GM21423 (cell line): ENCODE measurements around the gene BAIAP2.

Source experiments
- ATAC-seq: cut with Tn5 transposase; IDR thresholded peaks from one replicate; pipeline ENCODE4 v1.9.1; 2021; ENCODE audit warnings: mild to moderate bottlenecking, moderate library complexity; ENCODE audit not compliant: unreplicated experiment

Gene BAIAP2, protein sequence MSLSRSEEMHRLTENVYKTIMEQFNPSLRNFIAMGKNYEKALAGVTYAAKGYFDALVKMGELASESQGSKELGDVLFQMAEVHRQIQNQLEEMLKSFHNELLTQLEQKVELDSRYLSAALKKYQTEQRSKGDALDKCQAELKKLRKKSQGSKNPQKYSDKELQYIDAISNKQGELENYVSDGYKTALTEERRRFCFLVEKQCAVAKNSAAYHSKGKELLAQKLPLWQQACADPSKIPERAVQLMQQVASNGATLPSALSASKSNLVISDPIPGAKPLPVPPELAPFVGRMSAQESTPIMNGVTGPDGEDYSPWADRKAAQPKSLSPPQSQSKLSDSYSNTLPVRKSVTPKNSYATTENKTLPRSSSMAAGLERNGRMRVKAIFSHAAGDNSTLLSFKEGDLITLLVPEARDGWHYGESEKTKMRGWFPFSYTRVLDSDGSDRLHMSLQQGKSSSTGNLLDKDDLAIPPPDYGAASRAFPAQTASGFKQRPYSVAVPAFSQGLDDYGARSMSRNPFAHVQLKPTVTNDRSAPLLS

DNA sequence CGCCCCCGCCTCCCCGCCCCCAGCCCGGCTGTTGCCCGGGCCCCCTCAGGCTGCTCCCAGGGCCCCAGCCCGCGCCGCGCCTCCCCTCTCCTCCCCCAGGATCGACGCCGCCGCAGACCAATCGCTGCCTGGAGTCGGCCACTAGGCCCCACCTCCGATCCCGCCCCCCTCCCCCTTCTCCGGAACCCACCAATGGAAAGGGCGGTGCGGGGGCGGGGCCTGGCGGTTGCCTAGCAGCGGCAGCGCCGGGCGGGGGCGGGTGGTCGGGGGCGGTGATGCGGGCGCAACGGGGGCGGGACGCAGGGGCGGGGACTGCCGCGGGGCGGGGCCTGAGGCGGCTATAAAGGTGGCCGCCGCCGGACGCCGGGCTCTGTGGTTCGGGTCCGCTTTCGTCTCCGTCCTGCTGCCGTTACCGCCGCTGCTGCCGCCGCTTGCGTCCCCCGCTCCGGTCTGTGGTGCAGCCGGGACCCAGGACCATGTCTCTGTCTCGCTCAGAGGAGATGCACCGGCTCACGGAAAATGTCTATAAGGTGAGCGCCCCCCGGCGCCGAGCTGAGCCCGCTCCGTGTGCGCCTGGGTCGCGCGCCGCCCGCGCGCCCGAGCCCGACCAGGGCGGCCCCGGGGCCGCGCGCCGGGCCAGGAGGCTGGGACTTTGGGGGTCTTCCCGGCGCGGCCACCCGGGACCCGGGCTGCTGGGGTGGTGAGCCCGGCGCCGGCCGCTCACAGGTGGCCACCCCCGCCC is at the start of gene BAIAP2:
Gene BAIAP2 (plus strand): TSS at position 373 of the 742 bp plus-strand sequence. CDS start 104 bp downstream, at position 477.
- ATAC-seq: peak; percentile 73

DNA sequence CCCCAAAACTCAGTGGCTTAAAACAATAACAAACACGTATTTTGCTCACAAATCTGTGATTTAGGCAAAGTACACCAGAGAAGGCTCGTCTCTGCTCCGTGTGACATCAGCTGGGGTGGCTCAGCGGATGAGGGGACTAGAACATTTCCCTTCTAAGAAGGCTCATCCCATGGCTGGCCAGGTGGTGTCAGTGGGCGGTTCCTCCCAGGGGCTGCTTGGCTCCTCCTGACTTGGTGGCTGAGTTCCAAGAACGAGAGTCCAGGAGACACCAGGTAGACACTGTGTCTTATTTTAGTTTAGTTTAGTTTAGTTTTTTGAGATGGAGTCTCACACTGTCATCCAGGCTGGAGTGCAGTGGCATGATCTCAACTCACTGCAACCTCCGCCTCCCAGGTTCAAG is 48.9 kb upstream of the BAIAP2 start:
- no peak for ATAC-seq

DNA sequence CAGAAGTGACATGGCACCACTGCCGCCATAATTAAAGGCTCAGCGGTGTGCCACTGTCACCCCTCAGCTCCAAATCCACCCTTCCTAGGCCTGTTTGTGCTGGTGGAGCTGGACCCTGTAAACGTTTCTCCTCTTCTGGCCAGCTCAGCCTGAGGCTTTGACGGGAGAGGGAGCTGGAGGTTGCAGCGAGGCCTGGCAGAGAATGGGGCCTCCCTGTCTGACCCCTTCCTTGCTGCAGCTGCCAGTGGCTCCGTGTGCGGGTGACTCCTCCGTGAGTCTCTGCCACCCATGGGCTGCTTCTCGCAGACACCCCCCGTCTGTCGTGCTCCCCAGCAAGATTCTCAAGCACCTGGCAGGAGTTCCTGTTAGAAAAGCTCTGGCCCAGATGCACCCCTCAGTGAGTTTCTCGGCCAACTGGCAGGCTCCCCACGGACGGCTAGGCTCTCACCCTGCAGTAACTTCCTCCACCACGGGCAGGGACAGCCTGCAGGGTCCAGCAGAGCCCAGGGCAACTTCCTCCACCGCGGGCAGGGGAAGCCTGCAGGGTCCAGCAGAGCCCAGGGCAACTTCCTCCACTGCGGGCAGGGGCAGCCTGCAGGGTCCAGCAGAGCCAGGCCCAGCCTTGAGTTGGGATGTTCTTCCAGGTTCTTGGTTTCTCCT is 48.0 kb upstream of the BAIAP2 start:
- no peak for ATAC-seq

DNA sequence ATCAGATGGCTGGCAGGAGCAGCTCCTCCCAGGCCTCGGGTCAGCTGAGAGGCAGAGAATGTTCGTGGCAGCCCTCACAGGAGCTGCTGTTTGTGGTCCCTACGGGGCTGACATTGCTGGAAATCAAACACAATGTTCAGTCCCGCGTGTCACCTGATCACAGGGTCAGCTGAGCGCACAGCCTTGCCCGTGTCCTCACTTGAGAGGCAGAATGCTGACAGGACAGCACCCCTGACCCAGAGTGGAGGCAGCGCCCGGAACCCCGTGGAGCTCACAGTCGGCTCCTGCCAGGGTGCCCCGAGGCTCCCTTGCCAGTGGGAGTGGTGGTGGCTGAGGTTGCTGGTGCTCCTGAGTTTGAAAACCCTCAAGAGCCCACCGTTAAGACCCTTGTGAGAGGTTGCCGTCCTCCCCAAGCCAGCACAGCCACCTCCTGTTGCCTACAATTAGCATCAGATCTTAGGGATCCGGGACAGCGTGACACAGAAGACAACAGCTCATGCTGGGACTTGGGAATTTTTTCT is 47.0 kb upstream of the BAIAP2 start:
- no peak for ATAC-seq

DNA sequence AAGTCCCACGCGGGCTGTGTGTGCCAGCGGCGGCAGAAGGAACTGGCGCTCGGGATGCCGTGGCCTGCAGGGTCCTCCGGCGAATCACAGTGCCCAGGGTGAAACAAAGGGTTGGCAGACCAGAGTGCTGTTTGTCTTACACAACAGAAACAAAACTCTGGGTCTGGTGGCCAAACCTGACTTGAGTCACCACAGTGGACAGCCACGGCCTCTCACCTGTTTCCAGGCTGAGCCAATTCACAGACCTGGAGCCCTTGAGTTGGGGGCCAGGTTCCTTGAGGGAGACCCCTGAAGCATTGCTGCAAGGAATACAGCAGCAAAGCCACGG is 45.4 kb upstream of the BAIAP2 start:
- ATAC-seq: no peak

DNA sequence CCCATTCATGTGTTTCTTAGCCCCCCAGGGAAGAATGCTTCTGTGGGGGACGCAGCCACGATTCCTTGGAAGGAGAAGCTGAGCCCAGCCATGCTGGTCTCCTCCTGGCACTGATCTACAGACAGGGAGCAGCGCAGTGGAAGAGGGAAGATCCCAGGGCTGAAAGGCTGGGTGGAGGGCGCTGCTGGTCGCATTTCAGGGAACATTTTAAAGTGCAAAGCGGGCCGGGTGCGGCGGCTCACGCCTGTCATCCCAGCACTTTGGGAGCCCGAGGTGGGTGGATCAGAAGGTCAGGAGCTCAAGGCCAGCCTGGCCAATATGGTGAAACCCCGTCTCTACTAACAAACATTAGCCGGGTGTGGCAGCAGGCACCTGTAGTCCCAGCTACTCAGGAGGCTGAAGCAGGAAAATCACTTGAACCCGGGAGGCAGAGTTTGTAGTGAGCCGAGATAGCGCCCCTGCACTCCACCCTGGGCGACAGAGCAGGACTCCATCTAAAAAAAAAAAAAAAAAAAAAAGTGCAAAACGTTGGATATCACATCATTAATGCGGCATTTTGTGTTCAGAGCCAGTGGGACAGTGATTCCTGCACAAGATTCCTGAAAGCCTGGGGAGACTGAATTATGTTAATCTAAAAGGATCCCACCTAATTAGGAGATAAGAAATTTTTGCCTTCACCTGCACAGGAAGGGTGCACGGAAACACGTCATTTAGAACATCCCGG is 43.9 kb upstream of the BAIAP2 start:
- ATAC-seq: no peak

DNA sequence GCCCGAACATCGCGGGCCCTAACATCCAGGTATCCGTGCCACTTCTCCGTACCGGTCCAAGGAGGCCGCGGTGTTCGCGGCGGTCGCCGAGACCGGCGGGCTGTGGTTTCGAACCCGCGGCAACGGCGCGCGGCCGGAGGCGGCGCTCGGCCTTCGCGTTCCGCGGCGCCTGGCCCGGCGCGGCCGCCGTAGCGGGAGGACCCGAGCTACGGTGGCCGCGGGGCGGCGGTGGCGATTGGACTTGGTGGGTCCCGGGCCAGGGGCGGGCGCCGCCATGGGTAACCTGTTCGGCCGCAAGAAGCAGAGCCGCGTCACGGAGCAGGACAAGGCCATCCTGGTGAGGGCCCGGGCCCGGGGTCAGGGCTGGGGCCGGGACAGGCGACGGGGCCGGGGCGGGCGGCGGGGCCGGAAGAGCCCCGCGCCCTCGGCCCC is 43.3 kb upstream of the BAIAP2 start, which contains the start of gene CHMP6:
Gene CHMP6 (plus strand): TSS at position 197 of the 432 bp plus-strand sequence. CDS start 78 bp downstream, at position 275.
- ATAC-seq: peak; percentile 48

DNA sequence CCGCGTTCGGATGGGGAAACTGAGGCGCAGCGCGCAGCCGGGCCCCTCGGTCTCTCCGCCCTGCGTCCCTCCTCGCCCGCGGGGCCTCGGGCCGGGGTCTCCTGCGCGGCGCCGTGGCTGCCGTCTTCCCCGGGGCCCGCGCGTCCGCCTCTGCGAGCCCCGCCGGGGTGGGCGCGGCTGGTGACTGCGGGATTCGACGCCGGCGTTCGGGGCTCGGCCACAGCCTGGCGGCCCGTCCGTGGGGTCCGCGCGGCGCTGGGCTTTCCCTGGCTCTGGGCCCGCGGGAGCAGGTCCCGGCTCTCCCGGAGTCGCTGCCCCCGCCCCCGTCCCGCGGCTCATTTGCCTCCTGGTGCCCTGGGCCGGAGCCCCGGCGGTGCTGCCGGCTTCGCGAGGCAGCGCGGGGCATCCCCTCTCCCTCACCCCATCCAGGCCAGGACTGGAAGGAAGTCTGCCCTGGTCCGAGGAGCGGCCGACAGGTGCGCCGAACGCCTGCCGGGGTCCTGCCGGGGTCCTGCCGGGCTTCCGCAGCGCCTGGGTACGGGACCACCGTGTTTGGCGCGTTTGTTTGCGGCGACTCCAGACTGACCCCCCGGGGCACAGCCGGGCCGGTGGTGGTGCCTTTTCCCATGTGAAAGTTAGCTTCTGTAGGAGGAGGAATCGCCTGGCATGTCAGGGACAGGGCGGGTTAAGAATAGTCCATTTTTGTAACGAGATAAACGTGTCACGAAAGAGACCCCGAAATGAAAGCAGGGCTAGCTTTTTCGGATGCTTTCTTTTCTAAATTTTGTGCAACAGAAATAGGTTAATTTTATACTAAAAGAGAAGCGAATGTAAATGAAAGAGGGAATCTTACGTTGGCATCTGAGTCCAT is 42.6 kb upstream of the BAIAP2 start:
- ATAC-seq: peak; percentile 14

DNA sequence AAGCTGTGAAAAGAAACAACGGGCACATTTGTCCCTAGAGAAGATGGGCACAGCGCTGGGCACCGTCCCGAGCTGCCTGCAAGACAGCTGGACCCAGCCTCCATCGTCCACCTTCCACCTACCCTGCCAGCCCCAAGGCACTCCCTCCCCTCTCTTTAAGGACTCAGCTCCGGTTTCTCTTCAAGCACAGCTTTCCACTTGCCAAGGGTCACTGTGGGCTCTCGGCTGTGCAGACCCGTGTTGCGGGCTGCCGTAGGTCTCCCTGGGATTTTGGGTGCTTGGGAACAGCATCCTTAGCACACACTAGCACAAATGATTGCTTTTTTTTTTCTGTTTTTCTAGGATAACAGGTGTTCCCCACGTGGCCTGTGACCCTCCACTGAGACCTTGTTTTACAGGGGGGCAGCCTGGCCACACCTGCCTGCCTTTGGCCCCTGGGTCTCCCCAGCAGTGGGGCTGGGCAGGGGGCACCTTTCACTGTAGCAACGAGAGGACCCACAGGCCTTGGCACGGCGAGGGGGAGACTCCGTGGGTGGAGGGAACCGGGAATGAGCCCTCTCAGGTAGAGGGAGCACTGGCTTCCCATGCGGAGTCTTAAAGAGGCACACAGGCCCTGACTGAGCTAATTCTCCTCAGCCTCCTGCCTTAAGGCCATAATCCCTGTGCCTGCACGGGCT is 41.9 kb upstream of the BAIAP2 start:
- no peak for ATAC-seq

DNA sequence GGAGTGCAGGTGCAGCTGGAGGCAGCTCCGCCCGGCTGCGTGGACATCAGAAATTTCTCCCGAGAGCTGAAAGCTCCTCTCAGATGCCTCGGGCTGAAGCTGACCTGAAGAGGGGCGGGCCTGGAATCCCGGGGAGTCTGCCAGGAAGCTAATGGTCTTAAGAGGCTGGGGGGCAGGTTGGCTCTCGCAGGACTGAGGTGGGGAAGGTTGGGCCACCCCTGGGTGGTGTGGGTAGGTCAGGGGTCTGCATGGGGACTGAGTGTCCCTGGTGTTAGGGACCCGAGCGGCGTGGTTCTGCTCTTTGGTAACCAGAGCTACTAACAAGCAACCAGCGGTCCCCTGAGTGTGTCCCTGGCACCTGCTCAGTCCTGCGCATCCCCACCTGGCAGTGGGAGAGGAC is 39.8 kb upstream of the BAIAP2 start:
- ATAC-seq: no peak

DNA sequence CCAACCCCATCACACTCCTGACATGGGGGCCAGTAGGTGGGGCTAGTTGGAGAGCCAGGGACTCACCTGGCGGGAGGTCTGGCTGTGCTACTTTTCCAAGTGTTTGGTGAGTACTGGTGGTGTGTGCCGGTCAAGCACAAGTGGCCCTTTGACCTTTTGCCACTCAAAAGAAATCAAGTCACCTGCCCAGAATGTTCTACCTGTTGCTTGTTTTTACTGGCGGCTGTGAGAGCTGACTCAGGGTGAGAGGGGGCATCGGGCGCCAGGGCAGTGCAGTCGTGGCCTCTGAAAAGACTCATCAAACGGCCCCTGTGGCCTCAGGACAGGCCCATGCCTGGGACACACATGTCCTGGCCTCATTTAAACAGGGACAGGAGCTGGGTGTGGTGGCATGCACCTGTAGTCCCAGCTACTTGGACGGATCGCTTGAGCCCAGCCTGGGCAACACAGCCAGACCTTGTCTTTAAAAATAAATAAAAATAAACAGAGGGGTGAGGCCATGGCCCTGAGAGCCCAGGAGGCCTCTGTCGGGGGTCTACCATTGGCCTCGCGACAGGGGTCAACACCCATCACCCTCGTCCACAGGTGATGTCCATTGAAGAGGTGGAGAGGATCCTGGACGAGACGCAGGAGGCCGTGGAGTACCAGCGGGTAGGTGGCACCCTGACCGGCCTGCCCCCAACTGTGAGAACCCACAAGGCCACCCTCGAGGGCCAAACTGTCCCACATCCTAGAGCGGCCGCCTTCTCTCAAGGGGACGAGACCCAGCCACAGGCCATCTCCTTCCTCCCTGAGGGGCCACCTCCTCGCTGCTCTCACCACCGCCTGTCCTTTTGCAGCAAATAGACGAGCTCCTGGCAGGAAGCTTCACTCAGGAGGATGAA is 38.3 kb upstream of the BAIAP2 start:
- no peak for ATAC-seq

DNA sequence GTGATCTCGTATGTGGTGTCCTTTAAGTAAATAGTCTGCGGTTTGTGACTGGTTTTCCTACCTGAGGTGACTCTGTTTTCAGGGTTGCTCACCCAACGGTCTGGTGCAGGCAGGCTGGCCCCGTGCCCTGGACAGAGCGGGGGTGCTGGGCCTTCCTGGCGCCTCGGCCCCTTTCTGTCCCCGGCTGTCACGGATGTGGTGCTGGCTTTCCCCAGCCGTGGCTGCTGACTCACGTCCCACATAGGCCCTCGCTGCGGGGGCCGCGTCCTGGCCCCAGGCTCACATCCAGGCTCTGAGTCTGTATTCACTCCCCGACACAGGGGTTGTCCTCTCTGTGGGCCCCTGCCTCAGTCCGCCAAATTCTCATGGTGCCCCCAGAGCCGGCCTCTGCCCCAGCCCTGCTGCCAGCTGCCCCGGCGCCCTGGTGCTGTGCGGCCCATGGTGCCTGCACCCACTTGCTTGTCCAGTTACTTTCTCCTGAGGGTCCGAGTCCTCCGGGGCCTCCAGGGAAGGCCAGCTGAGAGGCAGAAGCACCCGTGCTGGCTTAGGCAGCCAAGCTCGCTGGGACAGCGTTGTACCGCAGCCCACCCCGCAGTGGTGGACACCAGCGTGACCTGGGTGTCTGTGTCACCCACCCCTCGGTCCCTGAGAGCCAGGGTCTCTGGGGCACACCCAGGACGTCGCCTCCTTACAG is 37.4 kb upstream of the BAIAP2 start:
- ATAC-seq: no peak

DNA sequence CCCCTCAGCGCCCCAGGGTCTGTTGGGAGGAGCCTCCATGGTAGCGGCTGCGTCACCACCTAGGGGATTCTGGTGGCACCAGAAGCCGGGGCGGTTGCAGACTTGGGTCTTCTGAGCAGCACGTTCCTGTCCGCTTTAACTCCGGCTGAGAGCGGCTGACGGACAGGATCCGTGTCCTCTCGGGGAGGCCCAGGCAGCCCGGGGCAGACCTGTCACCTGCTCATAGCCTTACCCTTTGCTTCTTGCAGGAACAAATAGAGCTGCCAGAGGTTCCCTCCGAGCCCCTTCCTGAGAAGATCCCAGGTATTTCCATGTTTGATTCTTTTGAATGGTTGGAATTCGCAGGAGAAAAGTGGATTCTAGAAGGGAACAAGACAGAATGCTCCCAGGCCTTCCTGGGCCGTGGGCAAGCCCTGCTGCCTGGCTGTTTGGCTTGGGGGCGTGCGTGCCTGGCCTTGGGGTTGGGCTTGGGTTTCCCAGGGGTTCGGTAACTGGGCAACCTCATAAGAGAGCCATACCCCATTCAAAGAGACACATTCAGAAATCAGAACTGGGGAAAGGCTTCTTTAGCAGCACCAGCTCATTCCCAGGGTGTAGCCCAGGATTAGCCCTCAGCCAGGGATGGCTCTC is 36.7 kb upstream of the BAIAP2 start:
- no peak for ATAC-seq

DNA sequence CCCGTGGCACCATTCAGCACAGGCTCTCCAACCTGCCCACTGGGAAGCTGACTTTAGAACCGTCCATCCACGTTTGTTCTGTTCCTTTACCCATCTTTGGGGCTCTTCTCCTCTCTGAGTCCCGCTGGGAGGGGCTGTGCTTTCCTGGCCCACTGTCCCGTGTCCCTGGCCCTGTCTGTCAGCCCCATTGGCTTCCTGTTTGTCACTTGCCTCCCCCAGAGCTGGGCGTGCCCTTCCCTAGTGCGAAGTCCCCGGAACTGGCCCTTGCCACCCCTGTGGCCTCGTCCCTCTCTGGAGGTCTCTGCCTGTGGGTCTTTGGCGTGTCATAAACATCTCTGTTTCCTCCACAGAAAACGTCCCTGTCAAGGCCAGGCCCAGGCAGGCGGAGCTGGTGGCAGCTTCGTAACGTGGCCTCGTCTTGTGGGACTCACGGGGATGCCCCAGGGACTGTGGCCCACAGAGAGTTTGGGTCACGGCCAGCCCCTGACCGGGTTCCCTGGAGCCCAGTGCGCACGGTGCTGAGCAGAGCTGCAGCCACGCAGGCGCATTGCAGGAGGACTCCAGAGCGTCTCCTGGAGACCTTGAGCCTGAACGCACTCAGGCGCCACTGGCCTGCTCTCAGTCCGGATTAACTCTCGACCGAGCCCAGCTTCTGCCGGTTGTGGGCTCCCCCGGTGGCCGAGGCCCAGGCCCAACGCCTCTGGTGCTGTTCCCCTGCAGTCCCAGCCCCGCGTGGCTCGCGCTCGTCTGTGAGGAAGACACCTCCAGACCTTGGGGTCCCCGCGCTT is 36.0 kb upstream of the BAIAP2 start:
- no peak for ATAC-seq

DNA sequence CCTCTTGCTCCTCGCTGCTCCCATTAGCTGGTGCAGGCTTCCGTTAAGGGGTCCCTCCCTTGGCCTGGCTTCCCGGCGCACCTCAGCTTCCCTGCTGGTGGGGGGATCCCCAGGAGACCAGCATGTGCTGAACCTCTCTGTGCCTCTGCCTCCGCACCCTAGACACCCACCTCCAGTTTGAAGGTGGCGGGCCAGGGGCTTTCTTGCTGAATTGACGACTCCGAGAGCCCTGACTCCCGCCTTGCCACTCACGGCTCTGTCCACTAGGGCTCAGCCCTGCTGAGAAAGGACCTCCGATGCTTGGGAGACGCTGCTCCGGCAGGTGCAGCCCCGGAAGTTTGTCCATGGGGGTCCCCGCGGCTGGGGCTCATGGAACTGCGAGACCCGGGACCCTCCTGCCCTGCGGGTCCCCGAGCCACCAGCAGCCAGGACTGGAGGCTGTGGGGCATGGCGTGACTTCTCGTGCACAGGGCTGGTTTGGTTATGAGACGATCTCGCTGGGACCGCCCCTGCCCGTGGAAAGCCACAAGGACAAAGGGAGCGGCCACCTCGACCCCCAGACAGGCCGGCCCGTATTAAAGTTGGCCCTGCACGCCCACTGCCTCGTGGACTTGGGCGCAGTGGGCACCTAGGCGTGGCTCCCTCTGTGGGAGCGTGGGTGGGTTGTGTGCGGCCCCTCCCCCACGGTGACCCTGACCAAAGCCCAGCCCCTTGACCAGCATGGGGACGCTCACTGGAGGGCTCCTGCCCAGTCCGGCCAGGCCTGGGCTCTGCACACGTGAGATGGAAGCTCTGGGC is 35.2 kb upstream of the BAIAP2 start:
- no peak for ATAC-seq

DNA sequence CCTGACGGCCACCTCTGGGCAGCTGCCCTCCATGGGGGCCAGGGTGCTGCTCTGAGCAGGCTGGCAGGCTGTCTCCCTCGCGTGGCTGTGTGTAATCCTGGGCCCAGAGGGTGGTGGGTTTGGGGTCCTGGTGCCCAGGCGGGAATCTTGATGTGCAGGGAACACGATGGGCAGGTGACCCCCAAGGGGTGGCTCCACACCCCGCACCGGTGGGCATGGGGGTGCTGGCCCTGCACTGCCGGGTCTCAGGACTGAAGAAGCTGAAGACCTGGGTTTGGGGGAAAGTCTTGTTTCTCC is 34.7 kb upstream of the BAIAP2 start:
- ATAC-seq: no peak
